Epithelial cell of prostate (primary cell): ENCODE data around the gene CCSAP.
"Not testable (repeated sequence)": the region's sequence is repeated elsewhere in the genome, so short reads cannot be mapped to it uniquely, and the experiment has no call there.

Experiments
- DNase-seq: peaks from one replicate; pipeline ENCODE4 v3.0.0-alpha.2; 2011; ENCODE audit warnings: low read depth, low spot score
- H3K27ac ChIP-seq: fragments of 450-650 bp; 2 replicates; pipeline ENCODE4 v1.5.1; 2017; ENCODE audit warnings: mild to moderate bottlenecking

CCSAP gene, protein sequence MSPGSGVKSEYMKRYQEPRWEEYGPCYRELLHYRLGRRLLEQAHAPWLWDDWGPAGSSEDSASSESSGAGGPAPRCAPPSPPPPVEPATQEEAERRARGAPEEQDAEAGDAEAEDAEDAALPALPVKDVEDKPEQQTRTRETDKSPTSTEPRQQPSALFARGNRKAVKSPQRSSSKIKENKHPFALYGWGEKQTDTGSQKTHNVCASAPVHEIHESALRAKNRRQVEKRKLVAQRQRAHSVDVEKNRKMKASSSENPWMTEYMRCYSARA

DNA sequence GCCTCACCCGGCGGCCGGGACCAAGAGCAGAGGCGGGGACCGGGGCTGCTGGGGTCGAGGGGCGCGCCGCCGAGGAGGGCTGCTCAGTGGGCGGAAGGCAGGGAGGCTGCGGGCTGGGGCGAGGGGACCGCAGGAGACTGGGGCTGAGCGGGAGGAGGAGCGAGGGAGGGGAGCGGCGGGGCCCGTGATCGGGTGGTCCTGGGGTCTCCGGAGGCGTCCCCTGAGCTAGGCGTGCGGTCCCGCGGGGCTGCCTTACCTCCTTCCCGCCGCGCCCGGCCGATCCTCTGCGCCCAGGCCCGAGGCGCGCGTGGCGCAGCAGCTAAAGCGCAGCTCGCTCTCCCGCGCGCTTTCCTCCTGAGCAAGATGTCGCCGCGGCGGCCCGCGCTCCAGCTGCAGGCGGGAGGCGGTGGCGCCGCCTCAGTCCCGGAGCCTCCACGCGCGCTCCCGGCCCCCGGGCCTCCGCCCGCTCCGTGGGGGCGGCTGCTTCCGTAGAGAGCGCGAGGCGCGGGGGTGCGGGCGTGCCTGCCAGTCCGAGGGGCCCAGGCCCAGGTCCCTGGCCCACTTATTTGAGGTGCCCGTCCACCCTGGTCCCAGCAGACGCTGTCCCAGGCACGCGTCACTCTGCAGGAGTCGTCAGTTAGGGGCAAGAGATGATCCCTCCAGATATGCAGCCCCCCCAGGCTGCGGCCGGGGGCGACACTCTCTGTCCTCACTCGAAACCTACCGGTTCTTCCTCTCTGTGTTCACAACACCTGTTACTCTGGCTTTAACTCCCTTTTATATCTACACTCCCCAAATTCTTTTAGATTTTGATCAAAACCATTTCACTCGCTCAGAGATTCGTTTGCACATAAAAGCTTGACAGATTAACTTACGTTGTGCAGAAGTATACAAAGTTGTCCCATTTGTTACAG lies at the start of gene CCSAP:
Gene CCSAP (minus strand): TSS at position 392 of the 914 bp plus-strand sequence. CDS start 582 bp downstream, outside the sequence.
- DNase-seq, result no peak
- H3K27ac ChIP-seq, result peak within 1 kb of the TSS; percentile 52

DNA sequence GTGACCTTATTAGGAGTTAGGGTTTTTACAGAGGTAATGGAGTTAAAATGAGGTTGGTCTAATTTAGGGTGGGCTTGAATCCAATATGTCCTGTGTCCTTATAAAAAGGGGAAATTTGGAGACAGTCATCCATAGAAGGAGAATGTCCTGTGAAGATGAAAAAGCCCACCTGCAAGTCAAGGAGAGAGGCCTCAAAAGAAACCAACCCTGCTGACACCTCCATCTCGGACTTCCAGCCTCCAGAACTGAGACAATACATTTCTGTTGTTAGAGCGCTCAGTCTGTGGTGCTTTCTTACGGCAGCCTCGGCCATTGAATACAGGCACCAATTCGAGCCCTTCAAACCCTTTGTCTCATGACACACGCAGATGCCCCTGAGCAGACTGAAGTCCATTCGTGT lies 47.3 kb upstream of the CCSAP start:
- DNase-seq, result no peak
- H3K27ac ChIP-seq, result no peak overlapping the region

DNA sequence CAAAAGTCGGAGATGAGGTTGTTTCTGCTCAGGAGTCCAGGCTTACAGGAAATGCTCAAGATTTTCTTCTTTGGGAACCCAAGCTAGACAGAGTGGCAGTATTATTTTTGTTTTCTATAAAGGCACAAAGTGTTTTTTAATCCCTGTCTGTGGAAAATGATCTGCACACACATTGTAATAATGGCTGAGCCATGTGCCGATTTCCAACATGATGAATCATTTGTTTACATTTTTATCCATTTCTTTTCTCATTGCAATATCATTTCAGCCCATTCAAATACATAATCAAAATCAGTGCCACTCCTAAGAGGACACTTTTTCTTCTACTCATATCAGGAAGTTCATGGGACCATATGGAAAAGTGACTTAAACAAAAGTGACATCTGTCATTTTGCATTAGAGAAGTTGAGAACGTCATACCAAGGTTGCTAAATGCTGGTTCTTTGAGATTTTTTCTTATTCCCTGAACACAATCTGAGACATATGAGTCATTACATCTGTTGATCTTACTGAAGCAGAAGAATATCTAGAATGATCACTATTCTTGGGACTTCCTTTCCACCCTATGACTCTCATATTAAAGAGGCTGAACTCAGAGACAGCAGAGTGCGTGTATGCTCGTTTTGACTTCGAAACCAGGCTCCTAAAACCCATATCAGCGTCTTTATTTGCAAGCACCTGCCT lies 46.2 kb upstream of the CCSAP start:
- no peak for DNase-seq

DNA sequence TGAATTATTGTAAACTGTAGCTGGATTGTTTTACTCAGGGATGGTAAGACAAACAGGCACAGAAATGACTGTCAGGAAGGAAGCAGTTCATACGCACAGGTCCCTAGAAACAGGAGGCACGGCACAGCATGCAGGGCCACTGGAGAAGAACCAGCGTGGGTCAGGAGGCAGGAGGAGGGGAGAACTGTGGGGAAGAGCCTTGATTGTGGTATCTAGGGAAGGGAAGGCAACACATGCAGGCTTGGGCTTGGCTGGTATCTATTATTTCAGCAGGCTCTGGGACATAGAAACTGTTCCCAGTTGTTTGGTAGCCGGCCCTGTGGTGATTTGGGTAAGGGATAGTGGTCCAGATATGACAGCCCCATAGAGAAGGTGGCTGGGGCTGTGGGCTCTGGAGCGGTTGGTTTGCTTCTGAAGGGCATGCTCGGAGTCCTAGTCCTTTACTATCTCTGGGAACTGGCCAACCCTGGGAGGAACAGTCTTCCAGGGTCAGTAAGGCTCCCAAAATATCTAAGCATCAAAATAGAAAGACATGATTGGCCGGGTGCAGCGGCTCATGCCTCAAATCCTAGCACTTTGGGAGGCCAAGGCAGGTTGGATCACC lies 43.1 kb upstream of the CCSAP start:
- no peak for DNase-seq
- H3K27ac ChIP-seq, result no peak overlapping the region

More for the DNA sequence above, 46.2 kb upstream of the CCSAP start:
- no peak overlapping the region for H3K27ac ChIP-seq

DNA sequence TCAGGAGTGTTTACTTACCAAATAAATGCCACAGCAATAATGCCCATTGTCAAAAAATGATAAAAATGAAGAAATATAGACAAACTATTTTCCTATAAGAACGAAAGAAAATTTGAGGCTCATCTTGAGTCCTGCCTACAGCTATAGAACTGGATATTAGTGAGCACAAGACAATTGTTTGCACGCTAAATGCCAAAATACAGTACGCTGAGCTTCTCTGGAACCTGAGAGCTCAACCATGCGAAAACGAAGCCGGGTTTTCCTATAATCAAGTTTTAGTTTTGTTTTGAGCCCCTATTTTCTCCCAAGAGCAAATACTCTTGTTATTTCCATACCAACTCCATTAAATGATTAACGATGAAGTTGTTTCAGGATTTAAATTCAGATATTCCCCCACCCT lies 42.0 kb upstream of the CCSAP start:
- H3K27ac ChIP-seq, result no peak overlapping the region
- no peak for DNase-seq

DNA sequence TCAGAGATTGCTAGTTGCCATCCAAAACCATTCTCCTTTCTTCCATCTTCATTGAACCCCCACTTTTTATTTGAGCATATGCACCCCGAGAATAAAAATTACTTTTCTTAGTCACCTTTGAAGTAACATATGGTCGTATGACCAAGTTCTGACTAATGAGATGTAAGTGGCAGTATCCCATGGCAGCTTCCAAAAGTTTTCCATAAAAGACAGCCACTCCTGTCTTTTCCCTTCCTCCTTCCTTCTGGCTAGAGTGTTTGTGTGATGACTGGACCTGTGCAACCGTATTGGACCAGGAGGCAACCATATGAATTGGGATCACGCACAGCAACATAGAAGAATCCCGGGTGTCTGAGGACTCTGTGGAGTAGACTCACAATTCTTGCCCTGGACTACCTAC lies 41.1 kb upstream of the CCSAP start:
- DNase-seq, result no peak
- H3K27ac ChIP-seq, result no peak overlapping the region

DNA sequence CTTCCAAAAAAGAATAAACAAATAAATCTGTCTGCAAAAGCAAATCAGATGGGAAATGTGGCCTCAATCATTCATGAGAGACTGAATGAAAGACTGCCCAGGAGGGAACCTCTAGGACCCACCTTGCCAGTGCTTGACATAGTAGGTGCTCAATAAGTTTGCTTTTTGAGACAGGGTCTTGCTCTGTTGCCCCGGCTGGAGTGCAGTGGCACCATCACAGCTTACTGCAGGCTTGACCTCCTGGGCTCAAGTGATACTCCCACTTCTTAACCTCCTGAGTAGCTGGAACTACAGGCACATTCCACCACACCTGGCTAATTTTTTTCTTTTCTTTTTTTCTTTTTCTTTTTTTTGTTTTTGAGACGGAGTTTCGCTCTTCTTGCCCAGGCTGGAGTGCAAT lies 40.3 kb upstream of the CCSAP start:
- no peak overlapping the region for H3K27ac ChIP-seq
- DNase-seq, result no peak

DNA sequence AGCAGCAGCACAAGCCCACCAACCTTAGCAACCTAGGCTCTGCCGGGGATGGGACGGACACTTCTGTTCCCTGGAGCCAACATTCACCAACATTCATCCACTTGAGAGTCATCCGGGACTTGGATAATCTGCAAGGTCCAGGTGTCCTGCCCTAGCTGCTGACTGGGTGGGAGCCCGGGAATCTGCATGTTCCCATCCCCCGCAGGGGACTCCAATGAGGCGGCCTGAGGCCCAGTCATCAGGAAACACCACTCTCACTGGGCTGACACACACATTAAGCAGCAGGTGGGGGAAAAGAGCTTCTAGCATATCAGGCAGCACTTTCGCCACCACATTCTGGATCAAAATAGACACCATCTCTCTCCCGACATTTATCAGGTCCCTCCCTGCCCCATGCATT lies 38.4 kb upstream of the CCSAP start:
- DNase-seq, result no peak
- H3K27ac ChIP-seq, result no peak overlapping the region

DNA sequence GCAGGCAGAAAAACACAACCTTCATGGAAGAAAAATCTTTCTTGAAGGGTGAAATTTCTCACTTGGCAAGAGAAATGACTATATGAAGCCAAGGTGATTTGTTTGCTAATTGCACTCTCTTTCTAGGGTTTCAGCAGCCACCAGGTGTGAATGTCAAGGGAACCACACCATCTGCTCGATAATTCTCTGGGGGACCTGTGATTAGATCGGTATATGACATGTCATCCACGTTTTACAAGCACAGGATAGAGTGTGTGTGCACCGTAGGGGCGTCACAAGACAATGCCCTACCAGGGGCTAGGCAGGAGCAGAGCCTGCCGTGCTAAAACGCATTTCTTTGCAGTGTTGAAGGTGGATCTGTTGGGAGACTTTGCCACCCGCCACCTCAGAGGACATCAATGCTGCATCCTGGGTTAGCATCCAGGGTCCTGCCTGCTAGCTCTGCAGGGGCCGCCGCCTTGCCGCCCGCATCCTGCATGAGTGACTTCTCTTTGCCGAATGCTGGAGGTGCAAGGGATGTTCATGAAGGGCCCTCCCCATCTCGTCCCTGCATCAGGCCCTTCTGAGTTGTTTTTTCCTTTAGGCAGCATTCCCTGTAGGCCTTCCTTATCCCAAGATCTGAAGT lies 37.8 kb upstream of the CCSAP start:
- no peak overlapping the region for H3K27ac ChIP-seq
- no peak for DNase-seq

DNA sequence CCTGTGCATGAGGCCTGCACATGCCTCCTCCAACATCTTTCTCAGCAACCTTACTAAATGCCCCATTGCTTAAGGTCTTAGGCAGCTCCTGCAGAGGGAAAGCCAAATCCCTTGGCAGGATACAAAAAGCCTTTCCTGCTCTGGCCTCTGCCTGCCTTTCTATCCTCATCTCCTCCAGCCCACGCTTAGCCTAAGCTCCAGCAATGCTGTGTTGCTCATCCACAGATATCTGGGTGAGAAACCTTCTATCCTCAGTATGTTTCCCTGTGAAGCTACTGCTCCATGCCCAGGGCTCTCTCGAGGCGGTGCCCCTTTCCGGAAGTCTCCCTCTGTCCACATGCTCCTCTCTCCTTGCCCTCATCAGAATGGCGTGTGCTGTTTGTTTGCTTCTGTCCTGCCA lies 37.0 kb upstream of the CCSAP start:
- H3K27ac ChIP-seq, result no peak overlapping the region
- no peak for DNase-seq

DNA sequence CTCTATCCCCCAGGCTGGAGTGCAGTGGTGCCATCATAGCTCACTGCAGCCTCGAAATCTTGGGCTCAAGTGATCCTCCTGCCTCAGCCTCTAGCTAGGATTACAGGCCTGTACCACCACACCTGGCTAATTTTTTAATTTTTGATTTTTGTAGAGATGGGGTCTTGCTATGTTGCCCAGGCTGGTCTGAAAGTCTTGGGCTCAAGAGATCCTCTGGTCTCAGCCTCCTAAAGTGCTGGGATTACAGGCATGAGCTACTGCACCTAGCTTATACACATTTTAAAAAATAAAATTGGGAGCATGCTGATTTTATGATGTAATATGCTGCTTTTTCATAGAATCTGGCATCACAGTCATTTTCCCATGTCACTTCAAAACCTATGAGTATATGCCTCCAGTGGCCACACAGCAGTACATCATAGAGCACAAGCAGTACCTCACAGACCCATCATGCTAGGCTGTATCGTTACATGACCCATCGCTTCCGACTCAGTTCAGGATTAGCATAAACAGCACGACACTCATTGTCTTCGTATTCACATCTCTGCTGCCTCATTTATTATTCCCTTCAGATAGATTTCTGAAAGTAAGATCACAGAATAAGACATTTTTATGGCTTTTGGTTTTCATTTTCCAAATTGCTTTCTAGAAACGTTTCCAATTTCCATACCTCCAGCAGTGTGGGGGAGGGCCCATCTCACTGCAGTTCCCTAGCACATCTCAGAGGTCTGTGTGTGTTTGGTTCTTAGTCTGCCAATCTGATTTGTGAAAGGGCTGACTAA lies 35.9 kb upstream of the CCSAP start:
- no peak for DNase-seq
- no peak overlapping the region for H3K27ac ChIP-seq

DNA sequence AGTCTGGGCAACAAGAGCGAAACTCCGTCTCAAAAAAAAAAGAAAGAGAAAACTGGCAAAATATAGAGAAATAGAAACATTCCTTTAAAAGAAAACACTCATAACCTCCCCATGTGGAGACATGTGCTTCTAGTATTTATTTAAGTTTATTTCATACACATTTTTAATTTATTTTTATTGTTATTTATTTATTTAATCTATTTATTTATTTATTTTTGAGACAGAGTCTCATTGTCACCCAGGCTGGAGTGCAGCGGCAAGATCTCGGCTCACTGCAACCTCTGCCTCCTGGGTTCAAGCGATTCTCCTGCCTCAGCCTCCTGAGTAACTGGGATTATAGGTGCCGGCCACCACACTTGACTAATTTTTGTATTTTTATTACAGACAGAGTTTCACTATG lies 35.2 kb upstream of the CCSAP start:
- not testable (repeated sequence) for DNase-seq

DNA sequence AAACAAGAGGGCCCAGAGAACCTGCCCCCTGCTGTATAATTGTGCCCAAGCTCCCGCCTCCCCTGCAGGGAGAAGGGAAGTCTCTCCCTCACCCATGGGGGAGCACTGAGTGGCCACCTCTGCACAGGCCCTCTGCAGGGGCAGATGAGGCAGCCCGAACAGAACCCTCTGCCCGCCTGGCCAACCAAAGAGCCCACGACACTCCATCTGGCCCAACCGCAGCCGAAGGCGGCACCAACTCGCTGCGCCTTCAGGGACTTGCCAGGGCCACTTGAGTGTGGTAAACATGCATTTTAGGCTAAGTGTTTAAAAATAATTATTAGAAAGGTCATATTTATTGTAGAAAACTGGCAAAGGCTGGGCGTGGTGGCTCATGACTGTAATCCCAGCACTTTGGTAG lies 34.6 kb upstream of the CCSAP start:
- H3K27ac ChIP-seq, result no peak overlapping the region
- DNase-seq, result no peak

More for the DNA sequence above, 35.2 kb upstream of the CCSAP start:
- H3K27ac ChIP-seq, result not testable (repeated sequence)

DNA sequence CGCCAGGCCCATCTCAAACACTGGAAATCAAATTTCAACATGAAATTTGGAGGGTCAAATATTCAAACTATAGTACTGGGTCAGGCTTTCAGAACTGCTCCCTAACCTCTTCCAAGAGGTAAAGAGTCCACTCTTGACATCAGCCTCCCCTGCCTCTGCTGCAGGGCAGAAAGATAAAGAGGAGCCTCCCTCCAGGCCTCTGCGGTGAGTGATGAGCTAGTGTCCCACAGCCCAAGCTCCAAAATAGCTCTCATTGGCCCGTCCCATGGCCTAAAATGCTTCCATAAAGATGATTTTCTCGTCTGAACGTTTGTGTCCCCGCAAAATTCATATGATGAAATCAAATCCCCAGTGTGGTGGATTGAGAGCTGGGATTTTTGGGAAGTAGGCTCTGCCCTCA lies 33.7 kb upstream of the CCSAP start:
- H3K27ac ChIP-seq, result no peak overlapping the region
- DNase-seq, result no peak

DNA sequence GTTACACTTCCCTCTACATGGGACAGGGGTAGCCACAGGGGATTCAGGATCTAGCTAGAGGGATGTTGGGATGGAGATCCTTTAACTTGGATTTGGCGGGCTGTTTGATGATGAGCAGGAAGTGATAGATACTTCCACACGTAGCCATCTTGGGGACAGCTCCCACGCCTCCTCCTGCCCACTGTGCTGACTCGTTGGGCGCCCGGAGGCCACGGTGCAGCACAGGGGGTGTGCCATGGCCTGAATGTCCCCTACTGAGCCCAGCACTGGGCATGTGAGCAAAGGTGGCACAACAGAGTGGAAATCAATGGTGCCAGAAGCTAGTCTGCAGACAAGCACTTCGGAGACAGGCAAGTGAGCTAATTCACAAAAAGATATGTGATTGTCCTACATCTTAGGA lies 31.6 kb upstream of the CCSAP start:
- no peak overlapping the region for H3K27ac ChIP-seq

DNA sequence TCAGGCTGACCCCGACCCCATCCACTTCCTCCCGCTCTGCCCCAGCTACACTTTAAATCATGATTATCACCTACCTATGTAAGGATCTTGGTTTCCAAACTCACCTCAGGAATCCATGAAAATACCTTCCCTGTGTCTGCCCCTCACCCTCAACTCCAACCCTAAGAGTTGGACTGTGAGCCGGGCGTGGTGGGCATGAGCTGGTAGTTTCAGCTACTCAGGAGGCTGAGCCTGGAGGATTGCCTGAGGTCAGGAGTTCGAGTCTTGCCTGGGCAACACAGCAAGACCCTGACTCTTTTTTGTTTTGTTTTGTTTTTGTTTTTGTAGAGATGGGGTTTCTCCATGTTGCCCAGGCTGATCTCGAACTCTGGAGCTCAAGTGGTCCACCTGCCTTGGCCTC lies 30.5 kb upstream of the CCSAP start:
- DNase-seq, result no peak
- H3K27ac ChIP-seq, result no peak overlapping the region

More for the DNA sequence above, 31.6 kb upstream of the CCSAP start:
- no peak for DNase-seq

DNA sequence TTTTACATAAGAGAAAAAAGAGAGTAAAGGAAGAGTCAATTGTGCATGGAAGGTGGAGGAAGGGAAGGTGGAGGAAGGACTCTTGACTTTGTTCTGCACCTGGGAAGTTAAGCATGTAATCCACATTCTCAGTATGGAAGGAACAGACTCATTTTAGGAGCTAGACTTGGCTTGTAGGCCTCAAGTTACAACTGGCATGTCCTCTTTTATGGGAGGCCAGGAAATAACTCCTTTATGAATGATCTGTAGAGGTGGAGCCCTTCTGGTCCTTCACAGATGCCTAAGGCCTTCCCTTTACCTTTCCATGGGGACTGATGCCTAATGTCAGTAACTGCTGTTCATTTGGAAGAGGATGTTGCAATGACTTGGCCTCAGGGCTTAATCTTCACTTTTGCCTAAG lies 29.4 kb upstream of the CCSAP start:
- DNase-seq, result peak; percentile 12
- peak overlapping the region; percentile 77 for H3K27ac ChIP-seq

DNA sequence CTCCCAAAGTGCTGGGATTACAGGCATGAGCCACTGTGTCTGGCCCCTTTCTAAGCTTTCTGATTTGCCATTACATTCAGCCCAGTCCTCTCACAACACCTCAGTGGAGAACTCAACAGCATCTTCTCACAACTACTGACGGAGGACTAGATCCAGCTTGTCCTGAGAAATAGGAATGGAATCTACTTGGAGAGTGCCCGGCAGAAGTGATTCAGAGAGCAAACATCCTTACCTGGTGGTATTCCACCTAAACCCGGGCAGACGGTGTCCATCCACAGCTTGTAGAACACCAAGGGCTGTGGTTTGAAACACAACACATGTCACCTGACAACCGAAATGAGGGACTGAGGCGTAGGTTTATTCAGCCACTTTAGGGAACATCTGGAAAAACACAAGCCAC lies 28.8 kb upstream of the CCSAP start:
- H3K27ac ChIP-seq, result peak overlapping the region; percentile 77

DNA sequence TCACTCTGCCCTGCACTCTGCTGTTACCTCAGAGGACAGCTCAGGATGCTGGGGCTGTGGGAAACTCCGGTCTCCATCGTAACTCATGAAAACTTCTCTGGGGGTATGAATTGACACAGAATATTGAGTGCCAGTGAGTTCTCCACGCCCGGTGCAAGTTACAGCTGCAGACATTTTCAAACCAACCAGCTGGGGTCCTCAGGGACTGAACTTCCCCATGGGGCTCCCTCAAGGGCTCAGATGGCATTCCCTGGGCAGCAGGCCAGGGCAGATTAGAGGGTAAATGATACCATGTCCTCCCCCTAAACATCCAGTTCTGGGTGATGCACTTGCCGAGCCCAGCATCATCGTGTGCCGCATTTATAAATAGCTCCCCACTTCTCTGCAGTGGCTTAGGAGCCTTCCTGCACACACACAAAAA lies 27.8 kb upstream of the CCSAP start:
- DNase-seq, result no peak
- H3K27ac ChIP-seq, result no peak overlapping the region

More for the DNA sequence above, 28.8 kb upstream of the CCSAP start:
- DNase-seq, result peak; percentile 68
